Measurements from ENCODE around the gene OSR1. TPM values are rescaled to one million over a fixed set of nuclear protein-coding genes. Genes with fewer than 3 reads are reported as not detected.
A peak's percentile ranks its signal among the peaks of the same experiment; 100 is the strongest.

The OSR1 gene
- polyA plus RNA-seq, 1 of the 3 experiments (the other 2 are of a cell fraction), result 76.6 TPM

GRCh38 chr2:19365126-19365525, 6.7 kb upstream of the OSR1 start:
- H2AFZ ChIP-seq (ENCODE audit: low read depth), result no peak overlapping the region
- H3K27me3 ChIP-seq (ENCODE audit: insufficient read depth), result no peaks in the 10 kb centered on the region; the same call in 1 of the 2 replicates
- no peaks in the 10 kb centered on the region for H3K79me2 ChIP-seq (ENCODE audit: insufficient read depth)
- no peak overlapping the region for H3K27ac ChIP-seq (ENCODE audit: low read depth in 2 of 2, low read length in 1 of 2)
- peaks cover 0 to 17% of the 10 kb centered on the region in 2 experiments; a peak in 1 of 4 replicates for H3K4me1 ChIP-seq (ENCODE audit: control insufficient read depth in 1 of 2, insufficient read depth in 2 of 2, low read depth in 1 of 2, low read length in 1 of 2)
- WGBS (ENCODE audit: low lambda C conversion rate), result 54% methylated on average over 3 of the region's 3 CpGs
- no peaks in the 10 kb centered on the region for H4K20me1 ChIP-seq (ENCODE audit: insufficient read depth)
- H3K9me3 ChIP-seq, result no peaks in the 10 kb centered on the region
- H3F3A ChIP-seq (replicated peaks; ENCODE audit: insufficient read depth), result peaks cover 4% of the 10 kb centered on the region
- TF ChIP-seq SIN3A (IDR thresholded peaks at IDR 0.05; ENCODE audit: borderline replicate concordance, low read depth, low read length), result no peak
- peak; percentile 23; the same call in 1 of the 2 replicates for TF ChIP-seq NFIC (IDR thresholded peaks at IDR 0.05; ENCODE audit: borderline replicate concordance)
- no peak for TF ChIP-seq USF1 (IDR thresholded peaks at IDR 0.05; ENCODE audit: borderline replicate concordance, low read depth)
- no peak for TF ChIP-seq TCF12 (IDR thresholded peaks at IDR 0.05)
- no peak for TF ChIP-seq FOXM1 (IDR thresholded peaks at IDR 0.05; ENCODE audit: low read depth)
- peak; percentile 44; the same call in 1 of the 2 replicates for TF ChIP-seq GATA2 (CRISPR knock-in tag; IDR thresholded peaks at IDR 0.05)
- no peak for TF ChIP-seq EZH2phosphoT487 (IDR thresholded peaks at IDR 0.05; ENCODE audit: borderline replicate concordance, low read depth)
- TF ChIP-seq FOXJ3 (CRISPR knock-in tag; IDR thresholded peaks at IDR 0.05), result no peak
- H3K9me2 ChIP-seq, result no peaks in the 10 kb centered on the region
- ChIA-PET POLR2A (no interaction called here), CTCF (interaction anchor here (0.6 to 2.1 kb wide), 3 partner anchors 466 to 844 kb away, joined by 3 to 8 read pairs (median 8); no protein-coding TSS in a partner anchor)
- H3K36me3 ChIP-seq (replicated peaks in 1 of 2; ENCODE audit: control insufficient read depth in 1 of 2, insufficient read depth in 2 of 2, low read length in 1 of 2), result no peaks in the 10 kb centered on the region
- H3K4me3 ChIP-seq (ENCODE audit: low read depth in 2 of 2, low read length in 1 of 2), result no peak overlapping the region
- H3K4me2 ChIP-seq, result no peak overlapping the region
- peak; percentile 21 for DNase-seq
- no peak overlapping the region for H3K9ac ChIP-seq

- POLR2A ChIA-PET, result no interaction called here
- 55% methylated on average over 3 of the region's 3 CpGs for WGBS (ENCODE audit: low lambda C conversion rate)
- H3K4me2 ChIP-seq, result 0 out of 2 replicates have a peak overlapping the region, but pooled peaks have one; percentile 78
These were observed 5.6 kb upstream of the OSR1 start for GRCh38 chr2:19364014-19364413.

More at GRCh38 chr2:19364014-19364413, 5.6 kb upstream of the OSR1 start:
- Histone ChIP-seq H3K27ac (ENCODE audit: low read depth in 2 of 2, low read length in 1 of 2) (no peak overlapping the region), H4K20me1 (ENCODE audit: insufficient read depth) (no peaks in the 10 kb centered on the region), H3F3A (replicated peaks; ENCODE audit: insufficient read depth) (peaks cover 10% of the 10 kb centered on the region), H2AFZ (ENCODE audit: low read depth) (no peak overlapping the region), H3K9ac (no peak overlapping the region), H3K9me2 (no peaks in the 10 kb centered on the region), H3K4me1 (ENCODE audit: control insufficient read depth in 1 of 2, insufficient read depth in 2 of 2, low read depth in 1 of 2, low read length in 1 of 2) (peaks cover 3 to 17% of the 10 kb centered on the region in 2 experiments; a peak in 1 of 4 replicates), H3K36me3 (replicated peaks in 1 of 2; ENCODE audit: control insufficient read depth in 1 of 2, insufficient read depth in 2 of 2, low read length in 1 of 2) (no peaks in the 10 kb centered on the region), H3K79me2 (ENCODE audit: insufficient read depth) (no peaks in the 10 kb centered on the region), H3K9me3 (no peaks in the 10 kb centered on the region), H3K4me3 (ENCODE audit: low read depth in 2 of 2, low read length in 1 of 2) (no peak overlapping the region), H3K27me3 (ENCODE audit: insufficient read depth) (no peaks in the 10 kb centered on the region)
- CTCF ChIA-PET, result interaction anchor here (0.6 to 1.6 kb wide), 24 partner anchors 10 to 944 kb away, joined by 3 to 23 read pairs (median 3); no protein-coding TSS in a partner anchor
- no peak for TF ChIP-seq FOSL2 (IDR thresholded peaks at IDR 0.05; ENCODE audit: borderline replicate concordance, low read depth)
- no peak for TF ChIP-seq TCF12 (IDR thresholded peaks at IDR 0.05)
- no peak for TF ChIP-seq YY1 (IDR thresholded peaks at IDR 0.05; ENCODE audit: low read depth)
- TF ChIP-seq EP300 (IDR thresholded peaks at IDR 0.05; ENCODE audit: borderline replicate concordance in 1 of 2, low read depth in 1 of 2, low read length in 1 of 2), result no peak
- no peak for TF ChIP-seq RCOR1 (IDR thresholded peaks at IDR 0.05; ENCODE audit: low read length)
- no peak for TF ChIP-seq MAX (IDR thresholded peaks at IDR 0.05; ENCODE audit: low read depth)
- no peak for TF ChIP-seq JUND (IDR thresholded peaks at IDR 0.05)
- TF ChIP-seq FOXM1 (IDR thresholded peaks at IDR 0.05; ENCODE audit: low read depth), result no peak
- no peak for TF ChIP-seq RAD21 (IDR thresholded peaks at IDR 0.05; ENCODE audit: low read length)
- no peak for TF ChIP-seq MXI1 (IDR thresholded peaks at IDR 0.05; ENCODE audit: low read depth, low read length)
- TF ChIP-seq USF2 (IDR thresholded peaks at IDR 0.05; ENCODE audit: borderline replicate concordance, low read depth, low read length), result no peak
- TF ChIP-seq RXRA (IDR thresholded peaks at IDR 0.05; ENCODE audit: borderline replicate concordance, low read depth), result no peak
- TF ChIP-seq CTCF (IDR thresholded peaks at IDR 0.05), result no peak
- no peak for TF ChIP-seq IRF3 (IDR thresholded peaks at IDR 0.05; ENCODE audit: low read depth, low read length)
- TF ChIP-seq GABPA (IDR thresholded peaks at IDR 0.05; ENCODE audit: low read depth), result no peak
- TF ChIP-seq ELF1 (IDR thresholded peaks at IDR 0.05), result no peak
- DNase-seq, result no peak

Data from SK-N-SH (cell line).